ENCODE data around the gene ERRFI1.

Gene ERRFI1

DNA sequence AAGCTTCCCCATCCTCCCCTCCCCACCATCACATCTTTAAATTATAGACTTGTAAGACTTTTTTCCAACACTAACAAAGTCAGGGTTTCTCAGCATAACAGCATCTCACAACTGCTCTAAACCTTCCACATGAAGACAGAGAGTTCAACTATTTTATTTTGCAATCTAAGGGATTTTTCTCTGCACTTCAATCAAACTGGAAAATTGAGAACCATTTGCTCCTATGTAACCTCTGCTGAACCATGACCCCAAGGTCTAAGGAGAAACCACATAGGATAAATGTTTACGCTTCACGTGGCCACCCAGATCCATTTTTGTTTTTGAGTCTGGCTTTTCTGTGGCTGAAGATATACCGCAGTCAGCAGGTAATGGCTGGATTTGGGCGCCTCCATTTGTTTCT is 13.2 kb downstream of the ERRFI1 start:
- peaks cover 28% of the 10 kb centered on the region for H3K4me1 ChIP-seq (ENCODE audit: insufficient read depth, low read length)
- H2AFZ ChIP-seq (ENCODE audit: low read depth, low read length) = no peak overlapping the region
- H3K9me3 ChIP-seq (ENCODE audit: low read length) = no peaks in the 10 kb centered on the region
- no peak overlapping the region for H3K4me3 ChIP-seq (ENCODE audit: low read length)
- H3K36me3 ChIP-seq (ENCODE audit: insufficient read depth, low read length) = peaks cover 40% of the 10 kb centered on the region
- no peaks in the 10 kb centered on the region for H3K27me3 ChIP-seq (ENCODE audit: insufficient read depth, low read length)

DNA sequence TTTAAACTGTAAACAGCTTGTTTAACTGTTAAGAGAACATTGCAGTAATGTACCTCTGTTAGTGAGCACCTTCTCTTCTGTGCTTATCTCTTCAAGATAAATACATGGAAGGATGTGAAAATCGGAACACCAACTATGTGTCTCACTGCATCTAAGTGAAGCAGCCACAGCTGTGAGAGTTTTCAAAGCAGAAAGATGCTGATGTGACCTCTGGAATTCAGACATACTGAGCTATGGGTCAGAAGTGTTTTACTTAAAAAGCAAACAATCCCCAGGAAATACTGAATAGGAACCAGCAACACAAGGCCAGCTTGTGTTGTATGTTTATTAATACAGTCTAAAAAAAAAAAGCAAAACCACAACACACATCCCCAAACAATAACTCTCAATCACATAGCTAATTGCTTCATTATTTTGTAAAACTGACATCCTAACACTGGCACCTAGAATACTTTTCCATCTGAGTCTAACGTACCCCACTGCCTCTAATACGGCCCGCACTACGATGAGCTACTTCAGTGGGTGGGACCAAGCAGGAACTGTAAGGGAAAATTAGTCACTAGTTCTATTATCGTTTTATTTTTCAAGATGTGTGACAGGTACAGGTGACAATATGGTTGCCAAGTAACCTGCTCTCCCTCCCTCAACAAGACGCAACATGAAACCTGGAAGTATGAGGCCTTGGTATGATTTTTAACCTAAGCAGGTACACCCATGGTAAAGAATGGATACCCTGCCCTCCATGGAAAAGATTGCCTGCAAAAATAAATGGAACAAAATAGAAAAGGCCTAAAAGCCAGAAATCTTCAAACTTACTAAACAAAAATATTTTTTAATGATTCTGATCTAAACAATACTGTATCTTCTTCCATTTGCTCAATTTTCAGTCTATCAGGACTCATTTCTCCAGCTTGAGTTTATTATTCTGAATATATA is 13.9 kb downstream of the ERRFI1 start:
- Histone ChIP-seq H3K4me3 (ENCODE audit: low read length) (no peak overlapping the region), H3K9me3 (ENCODE audit: low read length) (no peaks in the 10 kb centered on the region), H3K36me3 (ENCODE audit: insufficient read depth, low read length) (peaks cover 40% of the 10 kb centered on the region), H3K27me3 (ENCODE audit: insufficient read depth, low read length) (no peaks in the 10 kb centered on the region), H2AFZ (ENCODE audit: low read depth, low read length) (no peak overlapping the region), H3K4me1 (ENCODE audit: insufficient read depth, low read length) (peaks cover 21% of the 10 kb centered on the region)

GRCh38 chr1:8011016-8011415 is 15.1 kb downstream of the ERRFI1 start:
- H3K36me3 ChIP-seq (ENCODE audit: insufficient read depth, low read length) = peaks cover 40% of the 10 kb centered on the region
- no peaks in the 10 kb centered on the region for H3K27me3 ChIP-seq (ENCODE audit: insufficient read depth, low read length)
- no peak overlapping the region for H2AFZ ChIP-seq (ENCODE audit: low read depth, low read length)
- no peaks in the 10 kb centered on the region for H3K9me3 ChIP-seq (ENCODE audit: low read length)
- H3K4me3 ChIP-seq (ENCODE audit: low read length) = no peak overlapping the region
- H3K4me1 ChIP-seq (ENCODE audit: insufficient read depth, low read length) = peaks cover 10% of the 10 kb centered on the region

GRCh38 chr1:8010080-8010664 is 15.9 kb downstream of the ERRFI1 start:
- H3K27me3 ChIP-seq (ENCODE audit: insufficient read depth, low read length) = no peaks in the 10 kb centered on the region
- no peak overlapping the region for H2AFZ ChIP-seq (ENCODE audit: low read depth, low read length)
- H3K4me1 ChIP-seq (ENCODE audit: insufficient read depth, low read length) = peaks cover 1% of the 10 kb centered on the region
- no peak overlapping the region for H3K4me3 ChIP-seq (ENCODE audit: low read length)
- H3K36me3 ChIP-seq (ENCODE audit: insufficient read depth, low read length) = peaks cover 40% of the 10 kb centered on the region
- H3K9me3 ChIP-seq (ENCODE audit: low read length) = no peaks in the 10 kb centered on the region

DNA sequence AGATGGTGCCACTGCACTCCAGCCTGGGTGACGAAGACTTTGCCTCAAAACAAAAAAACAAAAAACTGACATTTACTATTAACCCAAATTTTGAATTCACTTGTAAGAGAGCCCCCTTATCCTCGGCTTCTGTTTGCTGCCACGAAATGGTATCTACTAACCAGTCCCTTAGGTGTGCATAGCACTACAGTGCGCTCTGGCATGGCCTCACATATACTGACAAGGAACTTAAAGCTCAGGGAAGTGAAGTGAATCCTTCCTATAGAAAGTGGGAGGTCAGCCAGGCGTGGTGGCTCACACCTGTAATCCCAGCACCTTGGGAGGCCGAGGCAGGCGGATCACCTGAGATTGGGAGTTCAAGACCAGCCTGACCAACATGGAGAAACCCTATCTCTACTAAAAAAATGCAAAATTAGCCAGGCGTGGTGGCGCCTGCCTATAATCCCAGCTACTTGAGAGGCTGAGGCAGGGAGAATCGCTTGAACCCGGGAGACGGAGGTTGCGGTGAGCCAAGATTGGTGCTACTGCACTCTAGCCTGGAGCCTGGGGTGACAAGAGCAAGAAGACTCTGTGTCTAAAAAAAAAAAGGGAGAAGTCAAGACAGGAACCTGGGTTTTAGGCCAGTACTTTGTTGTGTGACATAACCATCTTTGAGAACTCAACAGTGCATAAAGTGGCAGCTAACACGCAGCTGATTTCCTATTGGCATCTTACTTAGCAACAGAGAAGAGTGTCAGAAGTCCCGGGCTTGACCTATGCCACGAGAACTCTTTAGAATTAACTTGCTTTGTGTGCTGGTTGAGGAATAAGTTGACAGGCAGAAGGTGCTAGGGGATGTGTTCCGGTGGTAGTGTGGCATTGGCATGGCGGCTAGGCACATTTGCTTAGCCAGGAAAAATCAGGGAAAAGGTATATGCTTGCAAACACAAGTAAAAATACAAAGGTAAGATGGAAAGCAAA is 16.8 kb downstream of the ERRFI1 start:
- Histone ChIP-seq H3K27me3 (ENCODE audit: insufficient read depth, low read length) (no peaks in the 10 kb centered on the region), H3K36me3 (ENCODE audit: insufficient read depth, low read length) (peaks cover 36% of the 10 kb centered on the region), H3K9me3 (ENCODE audit: low read length) (no peaks in the 10 kb centered on the region), H2AFZ (ENCODE audit: low read depth, low read length) (no peak overlapping the region), H3K4me1 (ENCODE audit: insufficient read depth, low read length) (no peaks in the 10 kb centered on the region), H3K4me3 (ENCODE audit: low read length) (no peak overlapping the region)

DNA sequence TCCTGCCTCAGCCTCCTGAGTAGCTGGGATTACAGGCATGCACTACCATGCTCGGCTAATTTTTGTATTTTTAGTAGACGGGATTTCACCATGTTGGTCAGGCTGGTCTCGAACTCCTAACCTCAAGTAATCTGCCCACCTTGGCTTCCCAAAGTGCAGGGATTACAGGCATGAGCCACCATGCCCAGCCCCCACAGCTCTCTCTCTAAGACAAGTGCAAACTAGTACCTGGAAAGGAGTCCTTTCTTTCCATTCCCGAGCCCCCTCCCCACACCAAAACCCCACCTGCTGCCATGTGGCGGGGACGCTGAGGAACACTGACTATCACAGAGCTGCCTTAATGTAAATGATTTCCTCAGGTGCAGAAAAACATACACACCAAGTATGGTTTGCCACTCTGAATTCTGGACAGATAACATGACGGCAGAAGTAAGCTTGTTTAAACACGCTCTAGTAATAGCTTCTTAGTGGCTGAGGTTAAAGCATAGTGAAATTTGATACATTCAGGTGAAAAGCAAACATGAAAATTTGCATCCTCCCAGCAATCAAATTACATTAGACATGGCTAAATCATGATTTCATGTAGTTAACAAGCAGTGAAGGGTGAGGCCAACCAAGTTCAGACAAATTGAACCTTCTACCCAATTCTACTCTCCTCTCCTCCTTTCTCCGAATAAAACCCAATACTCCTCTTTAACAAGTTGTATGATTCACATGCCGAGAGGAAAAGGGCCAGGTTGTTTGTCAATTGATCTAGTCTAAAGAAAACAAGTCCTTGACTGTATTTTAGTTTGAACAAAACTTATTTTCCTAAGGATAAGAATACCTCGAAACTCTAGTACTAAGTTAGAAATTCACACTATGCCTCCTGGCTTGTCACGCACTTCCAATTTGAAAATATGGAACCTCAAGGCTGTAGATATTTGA is 19.8 kb downstream of the ERRFI1 start:
- H3K4me1 ChIP-seq (ENCODE audit: insufficient read depth, low read length) = no peaks in the 10 kb centered on the region
- H3K36me3 ChIP-seq (ENCODE audit: insufficient read depth, low read length) = peaks cover 6% of the 10 kb centered on the region
- H3K27me3 ChIP-seq (ENCODE audit: insufficient read depth, low read length) = no peaks in the 10 kb centered on the region
- no peaks in the 10 kb centered on the region for H3K9me3 ChIP-seq (ENCODE audit: low read length)
- no peak overlapping the region for H2AFZ ChIP-seq (ENCODE audit: low read depth, low read length)
- no peak overlapping the region for H3K4me3 ChIP-seq (ENCODE audit: low read length)

- Histone ChIP-seq H3K4me3 (ENCODE audit: low read length) (no peak overlapping the region), H3K27me3 (ENCODE audit: insufficient read depth, low read length) (no peaks in the 10 kb centered on the region)
Observed at GRCh38 chr1:8004803-8005573, 21.1 kb downstream of the ERRFI1 start.

GRCh38 chr1:8004113-8004802 is 21.9 kb downstream of the ERRFI1 start:
- Histone ChIP-seq H3K27me3 (ENCODE audit: insufficient read depth, low read length) (no peaks in the 10 kb centered on the region), H3K4me3 (ENCODE audit: low read length) (no peak overlapping the region), H3K9me3 (ENCODE audit: low read length) (no peaks in the 10 kb centered on the region), H3K36me3 (ENCODE audit: insufficient read depth, low read length) (no peaks in the 10 kb centered on the region), H2AFZ (ENCODE audit: low read depth, low read length) (no peak overlapping the region), H3K4me1 (ENCODE audit: insufficient read depth, low read length) (no peaks in the 10 kb centered on the region)

More at GRCh38 chr1:8004803-8005573, 21.1 kb downstream of the ERRFI1 start:
- Histone ChIP-seq H2AFZ (ENCODE audit: low read depth, low read length) (no peak overlapping the region), H3K4me1 (ENCODE audit: insufficient read depth, low read length) (no peaks in the 10 kb centered on the region), H3K36me3 (ENCODE audit: insufficient read depth, low read length) (peaks cover 3% of the 10 kb centered on the region), H3K9me3 (ENCODE audit: low read length) (no peaks in the 10 kb centered on the region)

- Histone ChIP-seq H3K27me3 (ENCODE audit: insufficient read depth, low read length) (no peaks in the 10 kb centered on the region), H3K36me3 (ENCODE audit: insufficient read depth, low read length) (no peaks in the 10 kb centered on the region), H3K4me3 (ENCODE audit: low read length) (no peak overlapping the region), H3K4me1 (ENCODE audit: insufficient read depth, low read length) (no peaks in the 10 kb centered on the region), H3K9me3 (ENCODE audit: low read length) (no peaks in the 10 kb centered on the region), H2AFZ (ENCODE audit: low read depth, low read length) (no peak overlapping the region)
Observed at GRCh38 chr1:8003438-8004112, 22.5 kb downstream of the ERRFI1 start.

- H3K27me3 ChIP-seq (ENCODE audit: insufficient read depth, low read length) = no peaks in the 10 kb centered on the region
- no peaks in the 10 kb centered on the region for H3K36me3 ChIP-seq (ENCODE audit: insufficient read depth, low read length)
- H2AFZ ChIP-seq (ENCODE audit: low read depth, low read length) = no peak overlapping the region
- no peaks in the 10 kb centered on the region for H3K9me3 ChIP-seq (ENCODE audit: low read length)
- no peak overlapping the region for H3K4me3 ChIP-seq (ENCODE audit: low read length)
- no peaks in the 10 kb centered on the region for H3K4me1 ChIP-seq (ENCODE audit: insufficient read depth, low read length)
Observed at GRCh38 chr1:8002921-8003320, 23.2 kb downstream of the ERRFI1 start.
